Nephron (organoid): Measurements from ENCODE around the gene RNF215.

ENCODE experiments used
- H3K27ac Mint-ChIP-seq, 3 experiments: 2 replicates each; pipeline ENCODE4 v1.8.0; 2020; ENCODE audit warnings: mixed read lengths in 3 of 3, mild to moderate bottlenecking in 2 of 3, moderate library complexity in 1 of 3
- H3K27me3 Mint-ChIP-seq: 2 replicates; pipeline ENCODE4 v1.8.0; 2021; ENCODE audit warnings: low read depth, mild to moderate bottlenecking, moderate library complexity, mixed read lengths
- H3K36me3 Mint-ChIP-seq: 2 replicates; pipeline ENCODE4 v1.8.0; 2020; ENCODE audit warnings: low read depth, mixed read lengths
- H3K4me1 Mint-ChIP-seq: 2 replicates; pipeline ENCODE4 v1.8.0; 2020; ENCODE audit warnings: mixed read lengths
- H3K4me3 Mint-ChIP-seq, 3 experiments: 2 replicates each; pipeline ENCODE4 v1.8.0; 2020; ENCODE audit warnings: mild to moderate bottlenecking in 3 of 3, mixed read lengths in 3 of 3, moderate library complexity in 2 of 3
- H3K9me3 Mint-ChIP-seq: 2 replicates; pipeline ENCODE4 v1.8.0; 2020; ENCODE audit warnings: mixed read lengths
- CTCF ChIP-seq, 3 experiments: fragments of 200-600 bp; sonication (generic); IDR thresholded peaks; one replicate each; pipeline ENCODE4 v1.5.0; 2021; ENCODE audit warnings: antibody characterized with exemption in 3 of 3; ENCODE audit not compliant: unreplicated experiment in 3 of 3

The RNF215 gene

GRCh38 chr22:30400159-30400558 lies 12.9 kb upstream of the RNF215 start:
- TF ChIP-seq CTCF (IDR thresholded peaks at IDR 0.05; ENCODE audit: unreplicated experiment in 3 of 3): no peak
- Mint-ChIP-seq H3K27me3 (peaks cover 11% of the 10 kb centered on the region), H3K4me3 (peak overlapping the region in 1 of 3 experiments; percentile 37), H3K36me3 (peaks cover 4% of the 10 kb centered on the region), H3K9me3 (no peaks in the 10 kb centered on the region), H3K4me1 (peaks cover 31% of the 10 kb centered on the region), H3K27ac (no peak overlapping the region)

DNA sequence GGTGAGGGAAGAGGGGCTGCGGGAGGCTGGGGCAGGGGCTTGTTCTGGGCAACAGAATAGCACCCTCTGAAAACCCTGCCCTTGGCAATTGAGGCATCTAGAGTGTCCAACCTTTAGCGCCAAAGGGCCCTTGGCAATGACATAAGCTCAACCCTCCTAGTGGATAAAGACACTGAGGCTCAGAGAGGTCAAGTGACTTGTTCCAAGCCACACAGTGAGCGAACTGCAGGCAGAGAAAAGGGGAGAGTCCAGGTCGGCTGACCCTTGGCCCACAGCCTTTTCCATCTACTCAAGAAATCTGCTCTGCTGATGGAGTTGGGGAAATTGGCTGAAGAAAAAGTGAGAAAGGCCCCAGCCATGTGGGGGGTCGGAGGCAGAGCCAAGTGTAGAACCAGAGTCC lies 12.5 kb upstream of the RNF215 start:
- TF ChIP-seq CTCF (IDR thresholded peaks at IDR 0.05; ENCODE audit: unreplicated experiment in 3 of 3): no peak
- Mint-ChIP-seq H3K4me1 (peaks cover 31% of the 10 kb centered on the region), H3K27ac (no peak overlapping the region), H3K4me3 (no peak overlapping the region), H3K36me3 (peaks cover 4% of the 10 kb centered on the region), H3K27me3 (peaks cover 11% of the 10 kb centered on the region), H3K9me3 (no peaks in the 10 kb centered on the region)

GRCh38 chr22:30398685-30399680 lies 11.8 kb upstream of the RNF215 start:
- peak overlapping the region; percentile 79 to 88 (median 86) for H3K4me3 Mint-ChIP-seq
- H3K4me1 Mint-ChIP-seq: peaks cover 31% of the 10 kb centered on the region
- no peak for TF ChIP-seq CTCF (IDR thresholded peaks at IDR 0.05; ENCODE audit: unreplicated experiment in 3 of 3)
- H3K27me3 Mint-ChIP-seq: peaks cover 11% of the 10 kb centered on the region
- peaks cover under 1% of the 10 kb centered on the region for H3K36me3 Mint-ChIP-seq
- no peaks in the 10 kb centered on the region for H3K9me3 Mint-ChIP-seq
- H3K27ac Mint-ChIP-seq: peak overlapping the region in 1 of 3 experiments; percentile 15

- Mint-ChIP-seq H3K36me3 (no peaks in the 10 kb centered on the region), H3K4me3 (peak overlapping the region; percentile 79 to 88 (median 86)), H3K4me1 (peaks cover 41% of the 10 kb centered on the region), H3K27ac (peak overlapping the region in 1 of 3 experiments; percentile 15), H3K9me3 (no peaks in the 10 kb centered on the region), H3K27me3 (peaks cover 11% of the 10 kb centered on the region)
- TF ChIP-seq CTCF (IDR thresholded peaks at IDR 0.05; ENCODE audit: unreplicated experiment in 3 of 3): no peak
Observed at GRCh38 chr22:30397656-30398635, 10.7 kb upstream of the RNF215 start.

DNA sequence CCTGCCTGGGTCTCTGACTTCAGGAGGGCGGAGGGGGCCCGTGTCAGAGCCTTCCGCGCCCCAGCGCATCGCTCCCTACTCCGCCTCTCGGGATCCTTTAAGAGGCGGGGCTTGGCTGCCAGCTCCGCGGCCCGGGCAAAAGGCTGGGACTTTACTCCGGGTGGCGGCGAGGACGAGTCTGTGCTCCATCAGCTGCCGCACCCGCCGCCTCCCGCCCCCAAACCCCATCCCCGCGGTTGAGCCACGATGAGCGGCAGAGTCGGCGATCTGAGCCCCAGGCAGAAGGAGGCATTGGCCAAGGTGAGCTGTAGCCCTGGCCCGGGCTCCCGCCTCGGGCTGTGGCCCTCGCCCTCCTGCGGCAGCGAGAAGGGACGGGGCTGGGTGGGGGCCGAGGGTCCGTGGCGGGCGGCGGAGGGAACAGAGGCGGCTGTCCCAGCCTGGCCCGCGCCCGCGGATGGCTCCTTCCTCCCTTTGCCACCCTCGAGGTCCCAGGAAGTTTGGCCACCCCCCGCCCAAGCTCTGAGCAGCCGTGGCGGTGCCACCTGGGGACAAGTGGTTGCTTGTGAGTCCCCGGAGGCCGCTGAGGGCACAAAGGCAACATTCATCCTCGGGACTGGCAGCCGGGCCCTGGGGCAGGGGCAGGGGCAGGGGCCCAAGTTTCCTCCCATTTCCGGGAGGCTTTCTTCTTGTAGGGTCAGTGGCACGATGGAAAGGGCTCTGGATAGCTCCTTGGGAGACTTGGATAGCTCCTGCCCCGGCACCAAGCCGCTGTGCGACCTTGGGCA lies 9.9 kb upstream of the RNF215 start, which contains the start of gene SEC14L2:
SEC14L2 (plus strand) TSS at position 148 of the 785 bp plus-strand sequence; CDS start at position 247, 99 bp downstream.
- Mint-ChIP-seq H3K9me3 (no peaks in the 10 kb centered on the region), H3K4me3 (peak within 1 kb of the TSS; percentile 81 to 90 (median 90)), H3K27ac (peak within 1 kb of the TSS in 1 of 3 experiments; percentile 15), H3K27me3 (peaks cover 11% of the 10 kb centered on the region), H3K4me1 (peaks cover 47% of the 10 kb centered on the region), H3K36me3 (no peaks in the 10 kb centered on the region)
- TF ChIP-seq CTCF (IDR thresholded peaks at IDR 0.05; ENCODE audit: unreplicated experiment in 3 of 3): no peak
